HG03159 (cell line): ENCODE measurements around the gene DHCR7.

Experiments used
- ATAC-seq: cut with Tn5 transposase; IDR thresholded peaks from one replicate; pipeline ENCODE4 v1.9.1; 2021; ENCODE audit warnings: mild to moderate bottlenecking, moderate library complexity; ENCODE audit not compliant: unreplicated experiment

Gene DHCR7

GRCh38 chr11:71448257-71449171, at the start of gene DHCR7:
DHCR7 (minus strand) TSS chr11:71448393; CDS start chr11:71444952, 3,441 bp downstream.
- ATAC-seq = peak; percentile 80

- ATAC-seq = no peak
These were observed 48.2 kb upstream of the DHCR7 start for GRCh38 chr11:71496421-71496820.

- no peak for ATAC-seq
These were observed 47.4 kb upstream of the DHCR7 start for GRCh38 chr11:71495286-71496230.

GRCh38 chr11:71491940-71492339, 43.7 kb upstream of the DHCR7 start:
- no peak for ATAC-seq

GRCh38 chr11:71491531-71491930, 43.3 kb upstream of the DHCR7 start:
- no peak for ATAC-seq

- ATAC-seq = no peak
These were observed 42.7 kb upstream of the DHCR7 start for GRCh38 chr11:71490731-71491390.

GRCh38 chr11:71490044-71490730, 42.0 kb upstream of the DHCR7 start:
- ATAC-seq = no peak

GRCh38 chr11:71489311-71490043, 41.3 kb upstream of the DHCR7 start:
- ATAC-seq = no peak

- no peak for ATAC-seq
These were observed 40.6 kb upstream of the DHCR7 start for GRCh38 chr11:71488681-71489270.

GRCh38 chr11:71486320-71486719, 38.1 kb upstream of the DHCR7 start:
- no peak for ATAC-seq

GRCh38 chr11:71485466-71485865, 37.3 kb upstream of the DHCR7 start:
- ATAC-seq = no peak

- ATAC-seq = no peak
These were observed 36.8 kb upstream of the DHCR7 start for GRCh38 chr11:71485063-71485399.

- ATAC-seq = no peak
These were observed 36.3 kb upstream of the DHCR7 start for GRCh38 chr11:71484248-71485062.

- ATAC-seq = no peak
These were observed 35.5 kb upstream of the DHCR7 start for GRCh38 chr11:71483692-71484091.

GRCh38 chr11:71482746-71483364, 34.7 kb upstream of the DHCR7 start:
- ATAC-seq = no peak

GRCh38 chr11:71482216-71482615, 34.0 kb upstream of the DHCR7 start:
- no peak for ATAC-seq

GRCh38 chr11:71481101-71481960, 33.1 kb upstream of the DHCR7 start:
- ATAC-seq = no peak
